IgD-negative memory B cell (primary cell): Measurements from ENCODE around the gene PEG3. TPM values are rescaled to one million over a fixed set of nuclear protein-coding genes. Genes with fewer than 3 reads are reported as not detected.
"Not testable (repeated sequence)": the region's sequence is repeated elsewhere in the genome, so short reads cannot be mapped to it uniquely, and the experiment has no call there.

Source experiments
- H3K27ac Mint-ChIP-seq, 3 donors: one replicate each; pipeline ENCODE4 v1.8.0; 2020 to 2022; ENCODE audit warnings: mild to moderate bottlenecking in 3 of 3, mixed read lengths in 3 of 3, moderate library complexity in 1 of 3
- H3K27me3 Mint-ChIP-seq: one replicate; pipeline ENCODE4 v1.8.0; 2021; ENCODE audit warnings: mixed read lengths
- H3K36me3 Mint-ChIP-seq: one replicate; pipeline ENCODE4 v1.8.0; 2020; ENCODE audit warnings: mild to moderate bottlenecking, mixed read lengths
- H3K4me1 Mint-ChIP-seq, 3 donors: one replicate each; pipeline ENCODE4 v1.8.0; 2020 to 2022; ENCODE audit warnings: mixed read lengths in 3 of 3, mild to moderate bottlenecking in 1 of 3
- H3K4me3 Mint-ChIP-seq, 4 donors: one replicate each; pipeline ENCODE4 v1.8.0; 2020 to 2022; ENCODE audit warnings: mild to moderate bottlenecking in 4 of 4, mixed read lengths in 4 of 4, moderate library complexity in 3 of 4
- H3K9me3 Mint-ChIP-seq, 3 donors: one replicate each; pipeline ENCODE4 v1.8.0; 2020 to 2021; ENCODE audit warnings: mixed read lengths in 3 of 3, mild to moderate bottlenecking in 1 of 3
- polyA plus RNA-seq: library from polyadenylated mRNA; unstranded; fragments of 300-500 nt; fragmentation: Illumina TruSeq; gene quantifications from one replicate; pipeline ENCODE4 v1.2.3, GENCODE V29; 2021

Gene PEG3
- polyA plus RNA-seq, 1 donor from 2014 or later, result not detected

DNA sequence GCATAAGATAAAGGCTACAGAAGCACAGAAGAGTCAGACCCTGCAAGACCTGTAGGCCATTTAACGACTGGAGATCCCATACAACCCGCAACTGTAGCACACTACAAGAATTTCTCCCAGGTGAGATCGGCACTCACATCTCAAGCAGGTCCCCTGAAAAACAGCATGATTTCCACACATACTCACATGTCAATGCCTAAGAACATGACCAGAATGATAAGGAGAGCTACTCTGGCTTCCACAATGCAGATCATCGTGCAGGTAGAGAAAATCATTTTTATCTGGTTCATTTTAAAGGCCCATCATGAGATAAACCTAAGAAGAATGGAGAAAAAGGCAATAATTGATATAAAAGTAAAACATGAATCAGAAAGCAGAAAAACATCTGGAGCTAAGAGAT lies 17.5 kb upstream of the PEG3 start:
- no peak overlapping the region for H3K4me3 Mint-ChIP-seq
- no peaks in the 10 kb centered on the region for H3K36me3 Mint-ChIP-seq
- H3K4me1 Mint-ChIP-seq, result no peaks in the 10 kb centered on the region
- no peaks in the 10 kb centered on the region for H3K27me3 Mint-ChIP-seq
- no peak overlapping the region for H3K27ac Mint-ChIP-seq
- H3K9me3 Mint-ChIP-seq, result peaks cover 3 to 16% (median 15%) of the 10 kb centered on the region in 3 donors

DNA sequence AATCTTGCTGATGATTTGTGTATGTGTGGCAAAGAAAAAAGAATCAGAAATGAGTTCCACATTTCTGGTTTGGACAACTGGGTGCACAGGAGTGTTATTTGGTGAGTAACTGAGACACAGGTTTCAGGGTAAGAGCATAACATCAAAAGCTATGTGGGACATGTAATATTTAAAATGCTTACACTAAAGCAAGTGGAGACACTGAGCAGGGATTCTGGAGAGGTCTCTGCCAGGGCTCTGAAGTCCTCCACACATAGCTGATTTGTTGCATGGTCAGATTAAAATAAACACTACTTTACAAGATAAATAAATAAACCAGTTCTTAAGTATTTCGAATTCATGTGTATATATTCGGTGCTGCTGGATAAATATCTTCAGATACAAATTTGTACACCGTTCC lies 16.3 kb upstream of the PEG3 start:
- H3K9me3 Mint-ChIP-seq, result peaks cover 8 to 23% (median 21%) of the 10 kb centered on the region in 3 donors

DNA sequence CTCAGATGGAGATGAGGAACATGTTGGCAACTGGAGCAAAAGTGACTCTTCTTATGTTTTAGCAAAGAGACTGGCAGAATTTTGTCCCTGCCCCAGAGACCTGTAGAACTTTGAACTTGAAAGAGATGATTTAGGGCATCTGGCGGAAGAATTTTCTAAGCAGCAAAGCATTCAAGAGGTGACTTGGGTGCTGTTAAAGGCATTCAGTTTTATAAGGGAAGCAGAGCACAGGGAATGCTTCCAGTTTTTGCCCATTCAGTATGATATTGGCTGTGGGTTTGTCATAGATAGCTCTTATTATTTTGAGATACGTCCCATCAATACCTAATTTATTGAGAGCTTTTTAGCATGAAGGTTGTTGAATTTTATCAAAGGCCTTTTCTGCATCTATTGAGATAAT lies 11.8 kb upstream of the PEG3 start:
- not testable (repeated sequence) for H3K36me3 Mint-ChIP-seq, H3K27me3 Mint-ChIP-seq, H3K27ac Mint-ChIP-seq, H3K4me3 Mint-ChIP-seq, H3K4me1 Mint-ChIP-seq
- H3K9me3 Mint-ChIP-seq, result peaks cover 14 to 29% (median 19%) of the 10 kb centered on the region in 3 donors

More for the DNA sequence above, 16.3 kb upstream of the PEG3 start:
- no peak overlapping the region for H3K4me3 Mint-ChIP-seq
- H3K27ac Mint-ChIP-seq, result no peak overlapping the region
- no peaks in the 10 kb centered on the region for H3K36me3 Mint-ChIP-seq
- H3K4me1 Mint-ChIP-seq, result no peaks in the 10 kb centered on the region
- no peaks in the 10 kb centered on the region for H3K27me3 Mint-ChIP-seq

DNA sequence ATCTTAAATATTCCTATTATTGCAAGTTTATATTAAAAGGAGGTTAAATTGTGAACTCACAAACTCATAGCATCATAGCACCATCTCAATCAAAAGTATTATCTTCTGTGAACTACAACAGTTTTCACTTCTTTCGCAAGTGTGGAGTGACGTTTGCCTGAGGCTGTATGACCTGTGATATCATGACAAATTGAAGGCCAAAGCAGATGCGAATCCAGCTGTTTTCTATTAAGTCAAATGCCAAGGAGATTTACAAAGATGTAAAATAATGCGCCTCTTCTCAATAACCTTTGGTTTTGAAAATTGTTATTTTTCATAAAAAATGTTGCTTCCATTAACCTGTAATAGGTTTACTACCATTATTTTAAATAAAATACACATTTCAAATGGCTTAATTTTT lies 7.6 kb upstream of the PEG3 start:
- Mint-ChIP-seq H3K27ac (peak overlapping the region in 1 of 3 donors; percentile 45), H3K9me3 (peaks cover 12 to 32% (median 12%) of the 10 kb centered on the region in 3 donors), H3K4me3 (no peak overlapping the region), H3K36me3 (no peaks in the 10 kb centered on the region), H3K27me3 (no peaks in the 10 kb centered on the region), H3K4me1 (peaks cover 0 to 2% (median 0%) of the 10 kb centered on the region in 3 donors)

DNA sequence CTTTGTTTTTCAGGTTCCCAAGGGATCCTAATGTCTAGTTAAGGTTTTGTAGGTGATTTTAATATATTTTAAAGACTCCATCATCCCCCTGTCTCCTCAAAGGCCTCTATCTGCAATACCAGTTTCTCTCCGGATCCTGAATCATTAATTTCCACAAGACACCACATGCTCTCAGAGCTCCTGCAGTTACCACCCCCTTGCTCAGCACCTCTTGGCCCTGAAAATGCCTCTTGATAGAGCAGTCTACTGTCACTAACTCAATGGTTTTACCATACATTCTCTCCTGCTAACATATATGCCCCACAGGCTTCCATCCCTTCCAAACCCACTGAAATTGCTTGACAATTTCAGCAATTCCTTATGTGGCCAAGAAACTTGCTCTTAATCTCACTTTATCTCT lies 1.9 kb upstream of the PEG3 start:
- Mint-ChIP-seq H3K4me3 (no peak overlapping the region), H3K36me3 (no peaks in the 10 kb centered on the region), H3K27me3 (peaks cover 5% of the 10 kb centered on the region), H3K4me1 (no peaks in the 10 kb centered on the region), H3K27ac (no peak overlapping the region), H3K9me3 (peaks cover 4 to 20% (median 14%) of the 10 kb centered on the region in 3 donors)

DNA sequence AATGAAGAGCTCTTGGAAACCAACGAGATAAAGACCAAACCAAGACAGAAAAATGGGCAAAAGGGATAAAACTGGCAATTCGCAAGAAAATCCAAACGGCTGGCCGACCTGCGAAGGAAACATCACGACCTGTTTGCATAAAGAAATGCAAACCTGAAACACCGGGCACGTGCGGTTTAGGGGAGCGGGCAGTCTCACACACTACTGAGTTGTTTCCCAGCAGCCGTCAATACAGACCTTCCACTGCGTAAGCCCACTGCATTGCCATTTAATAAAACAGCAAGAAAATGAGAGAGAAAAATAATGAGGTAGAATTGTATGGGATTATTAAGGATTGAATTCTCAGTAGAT lies 642 bp upstream of the PEG3 start:
- Mint-ChIP-seq H3K27ac (no peak overlapping the region), H3K4me1 (no peaks in the 10 kb centered on the region)

DNA sequence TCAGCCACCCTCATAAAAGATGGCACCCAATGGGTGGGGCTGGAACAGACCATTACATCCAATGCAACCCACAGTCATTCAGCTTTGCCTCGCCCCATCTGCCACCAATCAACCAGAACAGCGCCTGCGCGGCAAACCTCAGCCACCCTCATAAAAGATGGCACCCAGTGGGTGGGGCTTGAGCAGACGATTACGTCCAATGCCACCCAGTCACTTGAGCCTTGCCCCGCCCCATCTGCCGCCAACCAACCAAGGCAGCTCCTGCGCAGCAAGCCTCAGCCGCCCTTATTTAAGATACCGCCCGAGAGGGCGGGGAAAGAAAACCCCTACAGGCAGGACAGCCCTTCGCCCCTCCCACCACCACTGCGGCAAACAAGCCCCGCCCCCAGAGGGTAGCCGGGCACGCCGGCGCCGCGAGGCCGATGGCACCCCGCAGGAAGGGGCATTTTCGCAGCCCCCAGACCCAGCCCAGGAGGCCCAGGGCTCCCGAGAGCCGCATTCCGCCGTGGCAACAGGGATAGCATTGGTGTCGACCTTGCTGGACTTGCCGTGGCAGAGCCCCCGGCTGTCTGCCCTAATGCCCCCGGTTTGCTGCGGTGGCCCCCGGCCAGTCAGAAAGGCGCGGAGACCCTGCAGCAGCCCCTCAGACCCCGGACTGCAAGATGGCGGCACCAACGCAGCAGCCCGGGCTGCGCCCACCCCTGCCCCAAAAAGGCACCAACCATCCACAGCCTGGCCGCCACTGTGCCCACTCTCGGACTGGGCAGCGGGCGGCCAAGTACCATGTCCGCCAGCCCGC lies 675 bp downstream of the PEG3 start:
- no peaks in the 10 kb centered on the region for H3K4me1 Mint-ChIP-seq
- H3K9me3 Mint-ChIP-seq, result peaks cover 11 to 24% (median 18%) of the 10 kb centered on the region in 3 donors
- no peak overlapping the region for H3K4me3 Mint-ChIP-seq
- H3K36me3 Mint-ChIP-seq, result no peaks in the 10 kb centered on the region
- H3K27ac Mint-ChIP-seq, result peak overlapping the region in 2 of 3 donors; percentile 56 to 73
- H3K27me3 Mint-ChIP-seq, result peaks cover 7% of the 10 kb centered on the region

More for the DNA sequence above, 642 bp upstream of the PEG3 start:
- peaks cover 6% of the 10 kb centered on the region for H3K27me3 Mint-ChIP-seq
- H3K4me3 Mint-ChIP-seq, result peak overlapping the region in 1 of 4 donors; percentile 70
- H3K9me3 Mint-ChIP-seq, result peaks cover 4 to 20% (median 14%) of the 10 kb centered on the region in 3 donors
- H3K36me3 Mint-ChIP-seq, result no peaks in the 10 kb centered on the region

DNA sequence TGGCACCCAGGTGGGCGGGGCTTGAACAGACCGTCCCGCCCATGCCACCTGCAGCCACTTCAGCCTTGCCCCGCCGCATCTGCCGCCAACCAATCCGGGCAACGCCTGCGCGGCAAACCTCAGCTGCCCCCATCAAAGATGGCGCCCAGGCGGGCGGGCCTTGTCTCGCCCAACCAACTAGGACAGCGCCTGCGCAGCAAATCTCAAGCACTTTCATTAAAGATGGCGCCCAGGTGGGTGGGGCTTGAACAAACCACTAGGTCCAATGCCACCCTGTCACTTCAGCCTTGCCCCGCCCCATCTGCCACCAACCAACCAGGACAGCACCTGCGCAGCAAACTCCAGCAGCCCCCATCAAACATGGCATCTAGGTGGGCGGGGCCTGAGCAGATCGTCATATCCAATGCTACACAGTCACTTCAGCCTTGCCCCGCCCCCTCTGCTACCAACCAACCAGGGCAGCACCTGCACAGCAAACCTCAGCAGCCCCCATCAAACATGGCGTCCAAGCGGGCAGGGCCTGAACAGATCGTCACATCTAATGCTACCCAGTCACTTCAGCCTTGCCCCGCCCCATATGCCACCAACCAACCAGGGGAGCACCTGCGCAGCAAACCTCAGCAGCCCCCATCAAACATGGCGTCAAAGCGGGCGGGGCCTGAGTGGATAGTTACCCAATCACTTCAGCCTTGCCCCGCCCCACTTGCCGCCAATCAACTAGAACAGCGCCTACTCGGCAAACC lies 1.4 kb downstream of the PEG3 start:
- H3K4me3 Mint-ChIP-seq, result peak overlapping the region in 1 of 4 donors; percentile 28
- H3K27ac Mint-ChIP-seq, result peak overlapping the region in 2 of 3 donors; percentile 56 to 73
- H3K27me3 Mint-ChIP-seq, result peaks cover 7% of the 10 kb centered on the region
- no peaks in the 10 kb centered on the region for H3K4me1 Mint-ChIP-seq
- no peaks in the 10 kb centered on the region for H3K36me3 Mint-ChIP-seq
- H3K9me3 Mint-ChIP-seq, result peaks cover 12 to 21% (median 18%) of the 10 kb centered on the region in 3 donors

DNA sequence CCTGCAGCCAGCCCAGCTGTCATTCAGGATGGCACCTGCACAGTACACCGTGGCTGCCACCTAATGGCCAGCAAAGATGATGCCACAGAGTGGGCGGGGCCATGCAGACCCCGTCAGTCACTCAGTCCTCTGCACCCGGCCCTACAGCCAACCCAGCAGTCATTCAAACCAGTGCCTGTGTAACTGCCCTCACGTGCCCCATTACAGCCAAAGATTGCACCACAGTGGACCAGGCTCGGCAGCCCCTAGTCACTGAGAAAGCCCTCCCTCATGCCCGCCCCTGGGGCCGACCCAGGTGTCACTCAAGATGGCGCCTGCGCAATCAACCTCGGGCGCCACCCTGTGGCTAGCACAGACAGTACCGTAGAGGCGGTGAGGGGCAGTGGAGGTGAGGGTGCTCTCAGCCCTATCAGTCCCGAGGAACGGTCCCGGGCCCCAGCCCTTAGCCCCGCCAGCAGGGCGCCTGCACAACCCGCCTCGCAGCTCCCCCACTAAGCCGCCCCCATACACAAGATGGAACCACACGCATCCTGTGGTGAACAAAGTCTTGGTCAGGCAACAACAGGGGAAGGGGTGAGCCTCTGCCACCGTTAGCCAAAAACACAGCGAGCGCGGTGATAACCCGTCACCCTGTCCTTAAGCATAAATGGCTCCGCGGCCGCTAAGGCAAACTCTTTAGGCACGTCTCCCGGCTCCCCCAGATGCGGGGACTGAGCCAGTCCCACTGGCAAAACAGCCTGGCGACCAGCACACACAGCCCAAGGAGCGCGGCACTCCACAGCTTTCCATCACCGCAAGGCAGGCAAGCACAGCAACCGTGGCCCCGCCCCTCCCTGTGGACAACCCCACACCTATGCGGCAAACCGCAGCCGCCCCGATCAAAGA lies 2.3 kb downstream of the PEG3 start:
- H3K4me1 Mint-ChIP-seq, result no peaks in the 10 kb centered on the region
- H3K27ac Mint-ChIP-seq, result no peak overlapping the region
- peaks cover 7% of the 10 kb centered on the region for H3K27me3 Mint-ChIP-seq
- peaks cover 12 to 22% (median 20%) of the 10 kb centered on the region in 3 donors for H3K9me3 Mint-ChIP-seq
- no peaks in the 10 kb centered on the region for H3K36me3 Mint-ChIP-seq
- peak overlapping the region in 2 of 4 donors; percentile 33 to 35 for H3K4me3 Mint-ChIP-seq

DNA sequence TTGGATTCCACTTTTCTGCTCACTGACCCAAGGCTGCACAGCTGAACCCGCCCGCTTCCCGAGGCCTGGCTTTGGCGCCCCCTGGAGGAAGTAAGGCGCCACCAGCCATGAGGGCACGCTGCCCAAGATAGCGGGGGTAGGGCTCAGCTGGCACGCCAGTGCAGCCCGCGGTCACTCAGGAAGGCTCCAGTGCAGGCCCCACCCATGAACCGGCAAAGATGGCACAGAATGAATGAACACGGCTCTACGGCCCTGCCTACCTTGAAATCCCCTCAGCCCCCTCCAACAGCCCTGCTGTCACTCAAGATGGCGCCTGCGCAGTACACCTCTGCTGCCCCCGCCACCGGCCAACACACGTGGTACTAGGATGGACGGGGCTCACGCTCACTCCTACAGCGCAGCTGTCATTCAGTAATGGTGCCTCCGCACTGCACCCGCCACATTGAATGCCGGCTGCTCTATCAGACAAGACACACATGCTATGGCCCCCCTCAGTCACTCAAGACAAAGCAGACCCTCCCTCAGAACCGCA lies 3.0 kb downstream of the PEG3 start:
- Mint-ChIP-seq H3K9me3 (peaks cover 13 to 24% (median 20%) of the 10 kb centered on the region in 3 donors), H3K36me3 (no peaks in the 10 kb centered on the region), H3K4me3 (peak overlapping the region in 1 of 4 donors; percentile 35), H3K27ac (peak overlapping the region in 1 of 3 donors; percentile 73), H3K4me1 (no peaks in the 10 kb centered on the region), H3K27me3 (peaks cover 7% of the 10 kb centered on the region)

DNA sequence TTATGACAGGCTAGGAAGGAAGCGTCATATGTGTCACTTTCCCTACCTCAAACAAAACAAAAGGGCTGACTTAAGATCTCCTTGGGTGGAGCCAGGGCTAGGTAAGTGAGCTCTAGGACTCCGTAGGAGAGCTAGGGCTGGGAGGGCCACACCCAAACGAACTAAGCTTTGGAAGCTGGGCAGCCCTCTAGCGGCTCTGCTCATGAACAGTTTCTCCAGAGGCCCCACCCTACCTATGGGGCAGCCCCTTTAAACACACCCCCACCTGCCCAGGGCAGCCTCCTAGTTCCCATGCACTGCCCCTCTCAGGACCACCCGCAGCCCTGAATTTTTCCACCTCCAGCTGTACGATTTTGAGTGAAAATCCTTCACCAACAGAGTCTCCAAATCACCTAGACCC lies 3.5 kb downstream of the PEG3 start:
- no peaks in the 10 kb centered on the region for H3K4me1 Mint-ChIP-seq
- H3K27ac Mint-ChIP-seq, result peak overlapping the region in 1 of 3 donors; percentile 73
- peaks cover 7% of the 10 kb centered on the region for H3K27me3 Mint-ChIP-seq
- no peaks in the 10 kb centered on the region for H3K36me3 Mint-ChIP-seq
- no peak overlapping the region for H3K4me3 Mint-ChIP-seq
- peaks cover 13 to 27% (median 20%) of the 10 kb centered on the region in 3 donors for H3K9me3 Mint-ChIP-seq

DNA sequence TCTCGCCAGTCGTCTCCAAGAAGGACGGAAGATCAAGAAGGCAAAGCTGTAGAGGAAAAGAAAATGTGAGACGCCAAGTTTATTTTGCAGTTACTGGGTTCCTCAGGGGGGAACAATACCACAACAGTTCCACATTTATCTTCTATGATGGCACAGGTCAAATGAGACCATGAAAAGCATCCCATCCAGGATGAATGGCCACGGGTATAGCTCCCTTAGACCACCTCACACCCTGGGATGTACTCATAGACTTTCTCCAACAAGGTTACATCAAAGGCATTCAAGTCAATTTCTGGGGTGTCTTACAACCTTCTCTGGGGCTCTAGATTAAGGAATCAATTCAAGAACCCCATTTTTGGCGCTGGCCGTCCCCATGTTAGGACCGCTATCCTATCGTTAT lies 4.5 kb downstream of the PEG3 start:
- H3K36me3 Mint-ChIP-seq, result no peaks in the 10 kb centered on the region
- no peak overlapping the region for H3K27ac Mint-ChIP-seq
- H3K4me1 Mint-ChIP-seq, result no peaks in the 10 kb centered on the region
- peaks cover 7% of the 10 kb centered on the region for H3K27me3 Mint-ChIP-seq
- no peak overlapping the region for H3K4me3 Mint-ChIP-seq
- peaks cover 9 to 19% (median 13%) of the 10 kb centered on the region in 3 donors for H3K9me3 Mint-ChIP-seq

DNA sequence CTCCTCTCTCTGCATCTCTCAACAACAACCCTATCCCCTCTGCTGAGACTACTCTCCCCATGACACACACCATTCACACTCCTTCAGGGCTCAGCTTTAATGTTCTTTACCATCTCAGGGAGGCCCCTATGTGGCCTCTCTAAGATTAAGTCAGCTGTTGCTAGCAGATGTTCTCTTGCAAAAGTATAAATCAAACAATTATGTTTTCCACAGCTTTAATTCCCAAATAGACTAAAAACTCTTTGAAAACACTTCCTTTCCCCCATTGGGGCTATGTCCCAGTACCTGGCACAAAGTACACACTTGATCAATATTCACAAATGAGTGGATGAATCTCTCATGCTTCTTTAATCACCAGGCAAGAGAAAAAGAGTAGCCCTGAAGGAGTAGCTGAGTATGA lies 5.1 kb downstream of the PEG3 start:
- no peak overlapping the region for H3K27ac Mint-ChIP-seq
- H3K4me3 Mint-ChIP-seq, result peak overlapping the region in 1 of 4 donors; percentile 54
- H3K9me3 Mint-ChIP-seq, result peaks cover 9 to 17% (median 11%) of the 10 kb centered on the region in 3 donors
- H3K4me1 Mint-ChIP-seq, result no peaks in the 10 kb centered on the region
- no peaks in the 10 kb centered on the region for H3K36me3 Mint-ChIP-seq
- peaks cover 6% of the 10 kb centered on the region for H3K27me3 Mint-ChIP-seq

DNA sequence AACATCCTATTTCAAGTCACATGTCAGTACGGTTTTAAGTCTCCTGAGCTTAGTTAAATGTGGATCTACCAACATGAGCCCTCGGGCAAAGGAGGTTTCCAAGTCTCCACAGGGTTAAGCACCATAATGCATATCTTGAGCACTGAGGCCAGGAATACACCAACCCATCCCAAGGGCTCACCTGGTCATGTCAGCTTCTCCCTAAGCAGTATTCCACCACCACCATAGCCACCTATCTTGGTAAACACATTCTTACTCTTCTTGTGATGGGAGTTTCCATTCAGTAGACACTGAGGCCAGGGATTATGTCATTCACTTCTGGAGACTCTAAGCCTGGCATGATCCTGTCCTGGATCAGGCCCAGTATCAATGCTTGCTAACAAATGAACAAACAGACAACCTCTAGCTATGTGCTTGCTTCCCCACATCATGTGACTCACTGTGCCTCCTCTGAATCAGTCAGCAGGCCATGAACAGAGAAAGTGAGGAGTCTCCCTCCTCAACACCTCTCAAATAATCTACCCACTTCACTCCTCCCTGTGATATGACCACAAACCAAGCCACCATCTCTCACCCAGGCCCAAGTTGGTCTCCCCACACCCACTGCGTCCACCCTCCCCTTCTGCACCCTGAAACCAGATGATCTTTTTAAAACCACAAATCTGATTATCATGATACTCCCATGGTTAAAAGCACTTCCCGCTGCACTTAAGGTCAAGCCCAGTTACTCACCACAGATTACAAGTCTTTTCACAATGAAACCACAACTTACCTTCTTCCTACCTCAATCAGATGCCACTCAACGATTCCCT lies 5.8 kb downstream of the PEG3 start:
- Mint-ChIP-seq H3K27me3 (peaks cover 6% of the 10 kb centered on the region), H3K36me3 (no peaks in the 10 kb centered on the region), H3K9me3 (peaks cover 9 to 17% (median 11%) of the 10 kb centered on the region in 3 donors), H3K4me3 (no peak overlapping the region), H3K4me1 (no peaks in the 10 kb centered on the region), H3K27ac (no peak overlapping the region)
